ENCODE measurements around the gene ARID5B.

The ARID5B gene

GRCh38 chr10:61877887-61878739 lies 23.4 kb upstream of the ARID5B start:
- no peak overlapping the region for H3K27ac ChIP-seq
- no peak for TF ChIP-seq CTCF (conservative IDR thresholded peaks at IDR 0.05)

GRCh38 chr10:61878740-61879068 lies 22.8 kb upstream of the ARID5B start:
- TF ChIP-seq CTCF (conservative IDR thresholded peaks at IDR 0.05), result no peak
- no peak overlapping the region for H3K27ac ChIP-seq

GRCh38 chr10:61882621-61883370 lies 18.7 kb upstream of the ARID5B start:
- no peak overlapping the region for H3K27ac ChIP-seq
- TF ChIP-seq CTCF (conservative IDR thresholded peaks at IDR 0.05), result no peak

- no peak overlapping the region for H3K27ac ChIP-seq
Measured at GRCh38 chr10:61883371-61884025, 18.0 kb upstream of the ARID5B start.

GRCh38 chr10:61887772-61888171 lies 13.7 kb upstream of the ARID5B start:
- TF ChIP-seq CTCF (conservative IDR thresholded peaks at IDR 0.05), result no peak
- H3K27ac ChIP-seq, result no peak overlapping the region

More at GRCh38 chr10:61883371-61884025, 18.0 kb upstream of the ARID5B start:
- no peak for TF ChIP-seq CTCF (conservative IDR thresholded peaks at IDR 0.05)

GRCh38 chr10:61888744-61889143 lies 12.8 kb upstream of the ARID5B start:
- no peak for TF ChIP-seq CTCF (conservative IDR thresholded peaks at IDR 0.05)

GRCh38 chr10:61890430-61890829 lies 11.1 kb upstream of the ARID5B start:
- H3K27ac ChIP-seq, result no peak overlapping the region
- no peak for TF ChIP-seq CTCF (conservative IDR thresholded peaks at IDR 0.05)

More at GRCh38 chr10:61888744-61889143, 12.8 kb upstream of the ARID5B start:
- H3K27ac ChIP-seq, result no peak overlapping the region

Measured in VCaP (cell line).